Immature natural killer cell (primary cell): ENCODE results near the gene NT5C3B. TPM values are rescaled to one million over a fixed set of nuclear protein-coding genes. Genes with fewer than 3 reads are reported as not detected.

Source experiments
- DNase-seq, 3 donors: peaks; one replicate each; pipeline ENCODE4 v3.0.0; 2022; ENCODE audit warnings: mixed read lengths in 1 of 3
- H3K27ac Mint-ChIP-seq, 6 donors: one replicate each; pipeline ENCODE4 v1.8.0; 2020; ENCODE audit warnings: mixed read lengths in 6 of 6, mild to moderate bottlenecking in 5 of 6, inconsistent platforms in 4 of 6, moderate library complexity in 3 of 6
- H3K27me3 Mint-ChIP-seq, 3 donors: one replicate each; pipeline ENCODE4 v1.8.0; 2020 to 2021; ENCODE audit warnings: low read depth in 3 of 3, mild to moderate bottlenecking in 3 of 3, mixed read lengths in 3 of 3, moderate library complexity in 3 of 3, inconsistent platforms in 1 of 3
- H3K36me3 Mint-ChIP-seq, 3 donors: one replicate each; pipeline ENCODE4 v1.8.0; 2020; ENCODE audit warnings: mixed read lengths in 3 of 3, inconsistent platforms in 2 of 3, mild to moderate bottlenecking in 2 of 3
- H3K4me1 Mint-ChIP-seq, 2 donors: one replicate each; pipeline ENCODE4 v1.8.0; 2020; ENCODE audit warnings: inconsistent platforms in 2 of 2, mild to moderate bottlenecking in 2 of 2, mixed read lengths in 2 of 2, moderate library complexity in 1 of 2
- H3K4me3 Mint-ChIP-seq, 5 donors: one replicate each; pipeline ENCODE4 v1.8.0; 2020; ENCODE audit warnings: mild to moderate bottlenecking in 5 of 5, mixed read lengths in 5 of 5, inconsistent platforms in 3 of 5, moderate library complexity in 3 of 5
- H3K9me3 Mint-ChIP-seq, 6 donors: one replicate each; pipeline ENCODE4 v1.8.0; 2020; ENCODE audit warnings: mild to moderate bottlenecking in 6 of 6, mixed read lengths in 6 of 6, inconsistent platforms in 4 of 6, moderate library complexity in 3 of 6
- polyA plus RNA-seq, 3 donors: library from polyadenylated mRNA; unstranded; fragments of 300-500 nt; fragmentation: Illumina TruSeq; gene quantifications; one replicate each; pipeline ENCODE4 v1.2.3, GENCODE V29; 2021

NT5C3B gene
- polyA plus RNA-seq, 3 donors from 2014 or later, result 6.4 to 24.6 (median 13.7) TPM

DNA sequence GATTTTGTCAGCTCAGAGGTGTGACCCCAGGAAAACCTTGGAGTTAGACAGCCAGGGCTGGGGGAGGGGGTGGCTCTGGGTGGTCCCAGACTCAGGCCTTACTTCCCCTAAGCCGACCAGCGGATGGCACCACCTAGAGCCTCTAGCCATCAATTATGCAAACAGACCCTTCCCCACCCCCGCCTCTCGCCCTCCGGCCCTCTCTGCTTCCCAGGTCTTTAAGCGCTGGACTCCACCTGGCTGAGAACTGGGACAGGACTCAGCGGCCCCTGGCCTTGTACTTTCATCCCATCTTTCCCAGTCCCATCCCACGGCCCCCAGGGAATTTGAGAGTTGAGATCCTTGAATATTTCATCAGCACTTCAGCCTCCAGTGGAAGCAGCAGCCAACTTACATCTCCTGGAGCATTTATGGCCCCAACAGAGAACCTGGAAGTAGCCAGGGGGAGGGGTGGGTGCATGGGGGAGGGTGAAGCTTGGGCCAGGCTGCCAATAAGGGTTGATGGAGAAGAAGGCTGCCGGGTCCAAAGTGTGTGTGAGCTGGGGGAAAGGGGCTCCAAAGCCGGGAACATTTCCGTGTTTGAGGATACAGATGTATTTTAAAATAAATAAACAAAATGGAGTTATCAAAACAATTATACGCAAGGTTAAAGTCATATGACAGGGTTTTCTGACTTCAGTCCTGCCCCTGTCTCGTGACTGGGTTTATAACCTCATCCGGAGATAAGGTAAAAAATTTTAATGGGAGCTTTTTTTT lies 42.1 kb downstream of the NT5C3B start:
- H3K36me3 Mint-ChIP-seq, result no peaks in the 10 kb centered on the region
- no peak overlapping the region for H3K27ac Mint-ChIP-seq
- H3K4me1 Mint-ChIP-seq, result no peaks in the 10 kb centered on the region

DNA sequence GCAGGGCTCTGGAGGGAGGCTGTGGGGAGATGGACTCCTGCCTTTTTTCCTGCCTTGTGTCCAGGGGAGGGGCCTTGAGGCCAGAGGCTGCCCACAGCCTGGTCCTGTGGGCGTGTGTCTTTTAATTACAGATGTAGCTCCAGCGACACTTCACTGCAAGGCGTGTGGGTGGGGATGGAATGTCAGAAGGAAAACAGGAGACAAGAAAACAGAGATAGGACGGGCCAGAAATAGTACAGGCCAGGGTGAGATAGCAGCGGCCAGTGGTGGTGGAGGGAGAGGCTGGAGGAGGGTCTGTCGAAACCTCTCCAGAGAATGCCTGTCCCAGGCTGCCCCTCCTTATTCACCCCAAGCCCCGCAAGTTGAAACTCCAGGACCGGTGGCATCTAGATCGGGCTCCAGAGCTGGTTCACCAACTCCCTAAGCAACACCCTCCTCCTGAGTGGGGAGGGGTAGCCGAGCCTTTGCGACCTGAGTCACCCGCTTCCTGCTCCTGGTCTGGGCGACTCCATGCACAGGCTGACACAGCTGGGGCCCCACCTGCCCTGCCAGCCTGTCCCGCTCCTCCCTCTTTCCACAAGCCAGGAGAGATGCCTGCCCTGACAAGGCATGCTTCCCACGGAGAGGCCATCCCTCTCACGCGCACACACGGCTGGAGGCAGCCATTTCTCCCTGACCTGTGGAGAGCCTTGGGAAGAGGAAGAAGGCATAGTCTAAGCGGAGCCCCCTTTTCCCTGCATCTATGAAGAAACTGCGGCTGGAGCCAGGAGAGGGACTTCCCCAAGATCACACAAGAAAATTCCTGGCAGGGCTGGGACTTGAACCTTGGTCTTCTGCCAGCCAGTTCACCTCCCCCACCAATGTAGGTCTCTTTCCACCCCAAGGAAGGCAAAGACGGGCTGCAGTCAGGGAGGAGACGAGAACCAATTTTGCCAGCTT lies 42.9 kb downstream of the NT5C3B start:
- DNase-seq, result no peak
- no peaks in the 10 kb centered on the region for H3K36me3 Mint-ChIP-seq
- no peak overlapping the region for H3K4me3 Mint-ChIP-seq
- H3K27me3 Mint-ChIP-seq, result peaks cover 0 to 4% (median 0%) of the 10 kb centered on the region in 3 donors
- peaks cover 0 to 4% of the 10 kb centered on the region in 2 donors for H3K4me1 Mint-ChIP-seq
- H3K27ac Mint-ChIP-seq, result no peak overlapping the region
- H3K9me3 Mint-ChIP-seq, result no peaks in the 10 kb centered on the region

More for the DNA sequence above, 42.1 kb downstream of the NT5C3B start:
- Mint-ChIP-seq H3K9me3 (no peaks in the 10 kb centered on the region), H3K27me3 (peaks cover 0 to 3% (median 0%) of the 10 kb centered on the region in 3 donors), H3K4me3 (no peak overlapping the region)
- no peak for DNase-seq

DNA sequence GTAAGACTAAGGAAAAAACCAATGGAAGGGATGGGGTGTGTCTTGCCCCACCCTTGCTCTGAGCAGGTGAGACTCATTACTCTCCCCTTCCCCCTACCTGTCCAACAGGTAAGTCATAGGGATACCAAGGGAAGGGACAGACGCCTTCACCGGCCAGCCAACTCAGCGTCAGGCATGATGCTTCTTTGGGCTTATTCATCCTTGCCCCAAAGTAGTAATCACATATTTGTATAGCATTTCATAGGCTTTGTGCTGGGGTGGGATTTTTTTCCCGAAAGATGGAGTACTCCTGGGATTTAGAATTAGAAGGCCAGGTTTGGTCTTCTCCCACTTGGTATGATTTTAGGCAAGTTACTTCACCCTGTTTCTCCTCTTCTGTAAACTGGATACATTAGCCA lies 49.0 kb downstream of the NT5C3B start:
- Mint-ChIP-seq H3K27me3 (peaks cover 4 to 10% (median 7%) of the 10 kb centered on the region in 3 donors), H3K4me1 (peaks cover 14 to 23% of the 10 kb centered on the region in 2 donors), H3K27ac (peak overlapping the region in 1 of 6 donors; percentile 35)

DNA sequence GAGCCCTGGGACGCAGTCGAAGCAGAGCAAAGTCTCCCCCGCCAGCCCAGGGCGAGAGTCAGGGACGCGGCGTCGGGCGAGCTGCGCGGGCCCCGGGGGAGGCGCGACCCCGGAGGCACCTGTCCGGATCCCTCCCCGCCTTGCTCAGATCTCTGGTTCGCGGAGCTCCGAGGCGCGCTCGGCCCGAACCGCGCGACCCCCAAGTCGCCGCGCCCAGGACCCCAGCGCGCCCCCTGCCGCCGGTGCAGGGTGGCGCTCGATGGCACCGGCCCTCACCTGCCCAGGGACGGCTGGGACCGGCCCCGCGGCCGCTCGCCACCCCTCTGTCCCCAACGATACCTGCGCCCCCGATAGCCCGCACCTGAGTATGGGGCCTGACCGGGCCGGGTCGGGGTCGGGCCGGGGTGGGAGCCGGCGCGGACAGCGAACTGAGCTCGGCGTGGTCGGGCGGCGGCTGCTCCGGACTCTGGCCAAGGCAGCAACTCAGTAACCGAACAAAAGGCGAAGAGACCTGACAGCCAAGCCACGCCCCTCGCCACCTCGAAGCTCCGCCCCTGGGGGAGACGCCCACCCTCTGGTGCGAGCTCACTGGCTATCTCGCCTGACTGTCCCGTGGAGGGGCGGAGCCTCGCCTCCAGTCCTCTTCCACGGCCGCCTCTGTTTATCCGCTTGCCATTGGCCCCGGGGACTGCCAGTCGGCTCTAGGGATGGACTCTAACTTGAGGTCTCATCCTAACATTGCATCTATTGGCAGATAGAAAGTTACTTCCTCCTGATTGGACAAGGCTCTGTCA lies 49.6 kb downstream of the NT5C3B start, which contains the start of gene JUP:
Gene JUP, minus strand, starts transcription at position 485 of the 794 bp plus-strand sequence. CDS start 14,857 bp downstream, outside the sequence.
- peak; percentile 88 to 90 (median 90) for DNase-seq
- peak within 1 kb of the TSS in 3 of 6 donors; percentile 16 to 53 (median 35) for H3K27ac Mint-ChIP-seq
- H3K4me3 Mint-ChIP-seq, result peak within 1 kb of the TSS; percentile 71 to 82 (median 76)
- no peaks in the 10 kb centered on the region for H3K36me3 Mint-ChIP-seq
- peaks cover 14 to 23% of the 10 kb centered on the region in 2 donors for H3K4me1 Mint-ChIP-seq
- no peaks in the 10 kb centered on the region for H3K9me3 Mint-ChIP-seq
- peaks cover 6 to 14% (median 9%) of the 10 kb centered on the region in 3 donors for H3K27me3 Mint-ChIP-seq

More for the DNA sequence above, 49.0 kb downstream of the NT5C3B start:
- DNase-seq, result no peak
- no peaks in the 10 kb centered on the region for H3K9me3 Mint-ChIP-seq
- no peaks in the 10 kb centered on the region for H3K36me3 Mint-ChIP-seq
- peak overlapping the region; percentile 71 to 82 (median 76) for H3K4me3 Mint-ChIP-seq

DNA sequence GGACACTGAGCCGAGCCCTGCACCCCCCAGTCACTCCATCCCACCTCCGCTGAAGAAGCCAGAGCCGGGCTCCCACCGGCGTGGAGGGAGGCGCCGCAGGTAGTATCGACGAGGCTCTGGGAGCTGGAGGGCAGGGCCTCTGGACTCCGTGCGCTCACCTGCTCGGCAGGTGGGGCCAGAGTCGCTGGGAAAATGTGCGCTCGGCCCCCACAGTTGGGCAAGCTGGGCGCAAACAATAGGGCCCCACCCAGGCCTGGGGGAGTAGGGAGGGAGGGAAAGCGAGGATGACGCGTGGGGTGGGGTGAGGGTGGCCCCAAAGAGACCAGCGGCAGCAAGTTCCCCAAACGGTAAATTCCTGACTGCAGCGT lies 50.2 kb downstream of the NT5C3B start:
- H3K4me3 Mint-ChIP-seq, result peak overlapping the region; percentile 52 to 72 (median 66)
- no peak for DNase-seq
- no peaks in the 10 kb centered on the region for H3K9me3 Mint-ChIP-seq
- no peak overlapping the region for H3K27ac Mint-ChIP-seq
- no peaks in the 10 kb centered on the region for H3K36me3 Mint-ChIP-seq
- peaks cover 6 to 14% (median 9%) of the 10 kb centered on the region in 3 donors for H3K27me3 Mint-ChIP-seq
- H3K4me1 Mint-ChIP-seq, result peaks cover 14 to 23% of the 10 kb centered on the region in 2 donors

DNA sequence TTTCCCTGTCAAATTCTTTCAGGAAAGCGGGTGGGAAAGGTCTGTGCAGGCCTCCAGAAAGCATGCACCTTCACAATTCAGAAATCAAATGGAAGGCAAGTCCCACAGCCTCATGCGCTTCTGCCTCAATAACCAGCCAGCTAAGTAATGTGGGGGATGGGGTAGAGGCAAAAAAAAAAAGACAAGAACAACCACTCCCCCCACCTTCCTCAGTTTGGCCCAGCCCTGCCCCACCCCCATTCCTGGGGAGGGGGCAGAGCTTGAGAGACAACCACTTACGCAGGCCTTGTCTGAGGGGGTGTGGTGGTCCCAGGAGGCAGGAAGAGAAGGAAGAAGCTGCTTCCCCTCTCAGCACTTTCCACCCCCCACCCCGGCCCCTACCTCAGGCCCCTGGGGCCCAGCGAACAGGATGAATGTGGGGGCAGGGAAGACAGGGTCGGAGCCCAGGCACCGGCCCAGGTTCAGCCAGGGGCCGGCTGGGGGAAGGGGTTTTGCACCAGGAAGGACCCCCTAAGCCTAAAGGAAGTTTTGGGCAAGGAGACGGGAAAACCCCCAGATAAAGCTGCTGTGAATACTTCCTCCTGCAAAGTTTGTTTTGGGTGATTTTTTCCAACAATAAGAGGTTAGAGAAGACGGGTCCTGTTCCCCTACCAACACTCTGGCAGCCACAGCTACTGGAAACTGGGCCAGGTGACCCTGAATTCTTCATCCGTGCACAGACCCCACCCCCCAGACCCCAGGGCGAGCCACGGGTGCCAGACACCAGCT lies 50.8 kb downstream of the NT5C3B start:
- H3K4me3 Mint-ChIP-seq, result peak overlapping the region; percentile 52 to 72 (median 66)
- H3K36me3 Mint-ChIP-seq, result no peaks in the 10 kb centered on the region
- H3K9me3 Mint-ChIP-seq, result no peaks in the 10 kb centered on the region
- no peak overlapping the region for H3K27ac Mint-ChIP-seq
- peaks cover 14 to 23% of the 10 kb centered on the region in 2 donors for H3K4me1 Mint-ChIP-seq
- DNase-seq, result no peak
- H3K27me3 Mint-ChIP-seq, result peaks cover 6 to 14% (median 9%) of the 10 kb centered on the region in 3 donors

DNA sequence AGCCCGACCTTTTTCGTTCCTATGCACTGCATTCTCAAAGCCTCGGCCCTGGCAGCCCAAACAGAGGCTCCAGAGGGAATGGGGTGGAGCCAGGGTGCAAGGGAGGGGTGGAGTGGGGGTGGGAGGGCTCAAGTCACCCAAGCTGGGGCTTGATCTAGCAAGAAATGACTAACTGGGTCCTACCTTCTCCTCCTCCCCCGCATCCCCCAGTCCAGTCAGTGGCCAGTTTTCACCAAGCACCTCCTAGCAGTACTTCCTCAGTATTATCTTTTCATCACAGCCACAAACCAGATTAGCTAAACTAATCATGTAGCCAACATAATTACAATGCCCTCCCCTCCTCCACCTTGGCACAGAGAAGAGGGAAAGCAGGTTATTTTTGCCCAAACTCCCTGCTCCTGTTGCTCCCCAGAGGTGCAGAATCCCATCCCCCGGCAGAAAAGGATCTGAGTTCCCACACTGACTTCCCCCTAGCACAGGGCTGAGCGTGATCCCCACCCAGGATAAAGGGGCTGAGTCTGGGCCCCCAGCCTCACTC lies 51.8 kb downstream of the NT5C3B start:
- Mint-ChIP-seq H3K9me3 (no peaks in the 10 kb centered on the region), H3K27me3 (peaks cover 6 to 14% (median 9%) of the 10 kb centered on the region in 3 donors), H3K27ac (no peak overlapping the region), H3K4me3 (peak overlapping the region in 2 of 5 donors; percentile 19 to 55), H3K36me3 (no peaks in the 10 kb centered on the region), H3K4me1 (peaks cover 14 to 23% of the 10 kb centered on the region in 2 donors)
- no peak for DNase-seq

DNA sequence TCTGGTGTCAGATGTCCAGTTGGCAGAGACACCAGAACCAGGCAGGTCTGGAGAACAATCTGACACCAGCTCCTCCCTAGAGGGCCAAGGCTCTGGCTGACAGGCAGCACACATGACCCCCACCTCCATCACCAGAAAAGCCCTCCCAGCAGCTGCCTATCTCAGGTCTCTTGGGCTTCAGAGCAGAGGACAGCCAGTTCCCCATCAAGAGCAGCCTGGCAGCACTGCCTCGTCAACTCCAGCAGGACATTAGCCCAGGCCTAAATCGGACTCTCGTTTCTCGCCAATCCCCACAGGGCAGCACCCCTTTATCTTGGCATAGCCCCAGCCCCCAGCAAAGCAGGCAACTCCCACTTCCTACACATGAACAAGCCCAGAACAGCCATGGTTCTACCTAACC lies 53.9 kb downstream of the NT5C3B start:
- H3K36me3 Mint-ChIP-seq, result no peaks in the 10 kb centered on the region
- H3K9me3 Mint-ChIP-seq, result no peaks in the 10 kb centered on the region
- no peak for DNase-seq
- H3K27me3 Mint-ChIP-seq, result peaks cover 8 to 12% (median 9%) of the 10 kb centered on the region in 3 donors
- H3K4me3 Mint-ChIP-seq, result peak overlapping the region in 1 of 5 donors; percentile 27
- peaks cover 10 to 18% of the 10 kb centered on the region in 2 donors for H3K4me1 Mint-ChIP-seq
- H3K27ac Mint-ChIP-seq, result no peak overlapping the region

DNA sequence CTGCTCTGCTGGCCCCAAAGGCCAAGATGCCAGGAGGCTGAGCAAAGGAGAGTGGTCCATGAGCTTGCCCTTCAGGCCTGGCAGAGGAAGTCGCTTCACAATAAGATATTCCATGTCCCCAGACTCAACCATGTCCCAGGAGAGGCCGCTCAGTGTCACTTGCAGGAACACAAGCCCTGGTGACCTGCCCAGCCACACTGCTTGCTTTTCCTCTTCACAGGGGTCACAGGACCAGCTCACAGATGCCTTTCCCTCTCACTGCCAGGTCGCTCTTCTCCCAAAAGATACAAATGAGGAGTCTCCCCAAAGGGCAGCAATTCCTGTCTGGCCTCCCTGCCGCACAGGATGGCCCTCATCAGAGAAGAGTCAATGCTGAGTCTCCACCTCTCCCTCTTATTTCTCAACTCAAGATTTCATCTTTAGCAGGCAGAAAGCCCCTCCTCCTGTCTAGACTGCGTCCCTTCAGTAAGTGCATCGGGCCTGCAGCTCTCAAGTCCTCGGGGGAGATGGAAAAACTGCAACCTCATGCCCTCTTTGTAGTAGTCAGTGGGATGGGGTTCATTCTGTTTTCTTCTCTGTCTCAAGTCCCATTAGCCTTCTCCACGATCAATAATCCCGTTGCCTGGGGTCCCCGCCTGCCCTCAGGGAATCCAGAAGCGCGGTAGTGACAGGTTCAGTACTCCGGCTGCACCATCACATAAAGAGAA lies 54.5 kb downstream of the NT5C3B start:
- Mint-ChIP-seq H3K36me3 (no peaks in the 10 kb centered on the region), H3K4me1 (peaks cover 6 to 12% of the 10 kb centered on the region in 2 donors), H3K9me3 (no peaks in the 10 kb centered on the region), H3K27me3 (peaks cover 8 to 12% (median 9%) of the 10 kb centered on the region in 3 donors), H3K4me3 (no peak overlapping the region), H3K27ac (no peak overlapping the region)
- no peak for DNase-seq

DNA sequence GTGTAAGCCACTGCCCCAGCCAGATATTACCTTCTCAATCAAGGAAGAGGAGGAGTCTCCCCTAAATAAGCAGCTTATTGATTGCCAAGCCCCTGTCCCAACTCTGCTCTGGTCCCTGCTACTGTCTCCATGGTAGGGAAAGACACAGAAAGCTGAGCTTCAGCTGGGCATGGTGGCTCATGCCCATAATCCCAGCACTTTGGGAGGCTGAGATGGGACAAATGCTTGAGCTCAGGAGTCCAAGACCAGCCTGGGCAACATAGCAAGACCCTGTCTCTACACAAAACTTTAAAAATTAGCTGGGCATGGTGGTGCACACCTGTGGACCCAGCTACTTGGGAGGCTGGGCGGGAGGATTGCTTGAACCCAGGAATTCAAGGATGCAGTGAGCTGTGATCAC lies 56.1 kb downstream of the NT5C3B start:
- Mint-ChIP-seq H3K4me1 (peaks cover 3 to 9% of the 10 kb centered on the region in 2 donors), H3K36me3 (no peaks in the 10 kb centered on the region), H3K4me3 (no peak overlapping the region), H3K27me3 (peaks cover 8 to 12% (median 9%) of the 10 kb centered on the region in 3 donors), H3K27ac (no peak overlapping the region), H3K9me3 (no peaks in the 10 kb centered on the region)
- no peak for DNase-seq

DNA sequence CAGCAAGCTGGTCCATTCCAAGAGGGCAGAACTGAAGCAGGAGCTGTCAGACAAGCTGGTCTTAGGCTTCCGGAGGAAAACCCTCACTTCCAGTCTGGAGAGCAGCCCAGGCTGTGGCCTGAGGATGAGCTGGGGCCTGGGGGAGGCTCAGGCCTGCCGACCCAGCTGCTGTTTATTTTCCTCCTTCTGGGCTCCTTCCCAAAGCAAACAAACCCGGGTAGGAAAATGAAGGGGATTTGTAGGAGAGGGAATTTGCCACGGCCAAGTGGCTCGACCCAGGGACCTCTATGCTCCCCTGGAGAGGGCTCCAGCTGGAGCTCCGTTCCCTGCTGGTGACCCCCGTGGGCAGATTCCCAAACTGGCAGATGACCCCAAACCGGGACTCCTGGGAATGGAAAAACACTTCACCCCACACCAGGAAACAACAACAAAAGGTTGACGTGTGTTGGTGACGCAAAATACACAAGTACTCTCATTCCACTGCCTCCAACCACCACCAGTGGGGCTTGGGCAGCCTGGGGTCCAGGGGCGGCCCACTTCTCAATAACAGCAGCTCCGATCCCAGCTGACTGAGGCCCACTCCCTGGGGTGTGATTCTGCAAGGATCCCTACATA lies 58.4 kb downstream of the NT5C3B start:
- no peak overlapping the region for H3K27ac Mint-ChIP-seq
- no peaks in the 10 kb centered on the region for H3K36me3 Mint-ChIP-seq
- H3K4me1 Mint-ChIP-seq, result no peaks in the 10 kb centered on the region
- no peak overlapping the region for H3K4me3 Mint-ChIP-seq
- DNase-seq, result no peak
- peaks cover 4 to 10% (median 8%) of the 10 kb centered on the region in 3 donors for H3K27me3 Mint-ChIP-seq
- H3K9me3 Mint-ChIP-seq, result no peaks in the 10 kb centered on the region
